HG02981 (cell line): Measurements from ENCODE around the gene VENTX.
"Not testable (repeated sequence)": the region's sequence is repeated elsewhere in the genome, so short reads cannot be mapped to it uniquely, and the experiment has no call there.

Source experiments
- ATAC-seq: cut with Tn5 transposase; IDR thresholded peaks from one replicate; pipeline ENCODE4 v1.9.1; 2021; ENCODE audit warnings: mild to moderate bottlenecking, moderate library complexity; ENCODE audit not compliant: unreplicated experiment

VENTX gene

DNA sequence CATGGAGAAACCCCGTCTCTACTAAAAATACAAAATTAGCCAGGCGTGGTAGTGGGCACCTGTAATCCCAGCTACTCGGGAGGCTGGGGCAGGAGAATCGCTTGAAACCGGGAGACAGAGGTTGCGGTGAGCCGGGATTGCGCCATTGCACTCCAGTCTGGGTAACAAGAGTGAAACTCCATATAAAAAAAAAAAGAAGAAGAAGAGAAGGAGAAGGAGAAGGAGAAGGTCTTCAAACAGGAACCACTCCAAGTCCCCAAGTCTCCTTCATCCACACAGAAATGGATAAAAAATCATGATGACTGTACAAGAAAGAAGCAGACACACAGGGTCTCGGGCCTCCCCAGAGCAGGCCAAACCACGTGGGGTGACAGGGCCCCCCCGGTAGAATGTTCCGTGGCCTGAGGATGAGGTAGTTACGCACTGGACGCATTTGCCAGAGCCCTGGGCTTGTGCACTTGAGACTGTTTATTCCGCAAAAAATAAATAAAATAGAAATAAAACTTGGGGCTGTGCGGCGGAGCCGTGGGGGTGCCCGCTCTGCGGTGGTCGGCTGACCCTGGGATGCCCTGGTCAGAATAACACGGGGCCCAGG, 15.8 kb downstream of the VENTX start:
- no peak for ATAC-seq

GRCh38 chr10:133254421-133255120, 16.9 kb downstream of the VENTX start:
- ATAC-seq = no peak

DNA sequence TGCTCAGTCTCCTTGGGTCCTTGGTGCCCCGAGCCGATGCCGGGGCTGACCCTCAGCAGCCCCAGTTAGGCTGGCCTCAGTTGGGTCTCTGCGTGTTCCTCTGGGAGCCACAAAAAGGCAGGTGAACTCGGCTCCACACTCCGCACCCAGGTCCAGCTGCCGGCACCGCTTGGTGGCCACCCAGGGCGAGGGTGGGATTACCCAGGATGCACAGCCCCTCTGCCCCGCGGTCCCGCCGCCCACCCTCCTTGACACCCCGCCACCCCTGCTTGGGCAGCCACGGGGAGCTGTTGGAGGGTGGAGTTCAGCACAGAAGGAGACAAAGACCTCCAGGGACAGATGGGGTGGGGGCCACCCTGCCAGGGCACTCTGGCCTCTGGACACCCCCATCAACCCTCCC, 17.7 kb downstream of the VENTX start:
- no peak for ATAC-seq

GRCh38 chr10:133257489-133258065, 19.9 kb downstream of the VENTX start:
- ATAC-seq = no peak

DNA sequence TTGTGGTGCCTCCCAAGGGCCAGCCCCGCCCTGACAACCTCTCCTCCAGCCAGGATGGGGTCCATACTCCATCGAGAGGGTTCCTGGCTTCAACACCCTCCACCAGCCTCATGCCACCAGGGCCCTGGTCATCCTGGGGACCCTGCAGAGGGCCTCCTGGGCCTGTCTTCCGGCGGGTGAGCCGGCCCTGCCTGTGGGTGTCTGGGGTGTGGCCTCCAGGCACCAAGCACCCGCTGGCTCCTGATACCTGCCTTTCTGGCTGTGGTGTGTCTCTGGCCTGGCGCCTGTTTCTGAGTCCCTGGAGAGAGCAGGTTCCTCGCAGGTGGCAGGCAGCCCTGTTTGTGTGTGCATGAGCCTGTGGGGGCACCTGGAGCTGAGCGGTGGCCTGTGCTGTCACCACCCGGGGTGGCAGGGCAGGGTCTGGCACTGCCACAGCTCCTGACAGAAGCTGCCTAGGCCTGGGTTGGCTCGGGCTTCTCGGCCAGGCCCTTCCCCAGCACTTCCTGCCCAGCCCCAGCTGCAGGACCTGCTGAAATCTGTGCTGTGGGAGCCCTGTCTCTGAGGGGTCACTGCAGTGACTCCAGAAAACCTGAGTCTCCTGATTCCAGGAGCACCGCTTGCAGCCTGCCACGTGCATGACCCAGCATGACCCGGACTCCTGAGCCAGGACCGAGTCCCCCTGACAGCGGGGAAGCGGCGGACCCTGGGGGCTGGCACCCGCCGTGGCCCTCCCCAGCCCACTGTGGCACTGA, 20.6 kb downstream of the VENTX start:
- ATAC-seq = no peak

DNA sequence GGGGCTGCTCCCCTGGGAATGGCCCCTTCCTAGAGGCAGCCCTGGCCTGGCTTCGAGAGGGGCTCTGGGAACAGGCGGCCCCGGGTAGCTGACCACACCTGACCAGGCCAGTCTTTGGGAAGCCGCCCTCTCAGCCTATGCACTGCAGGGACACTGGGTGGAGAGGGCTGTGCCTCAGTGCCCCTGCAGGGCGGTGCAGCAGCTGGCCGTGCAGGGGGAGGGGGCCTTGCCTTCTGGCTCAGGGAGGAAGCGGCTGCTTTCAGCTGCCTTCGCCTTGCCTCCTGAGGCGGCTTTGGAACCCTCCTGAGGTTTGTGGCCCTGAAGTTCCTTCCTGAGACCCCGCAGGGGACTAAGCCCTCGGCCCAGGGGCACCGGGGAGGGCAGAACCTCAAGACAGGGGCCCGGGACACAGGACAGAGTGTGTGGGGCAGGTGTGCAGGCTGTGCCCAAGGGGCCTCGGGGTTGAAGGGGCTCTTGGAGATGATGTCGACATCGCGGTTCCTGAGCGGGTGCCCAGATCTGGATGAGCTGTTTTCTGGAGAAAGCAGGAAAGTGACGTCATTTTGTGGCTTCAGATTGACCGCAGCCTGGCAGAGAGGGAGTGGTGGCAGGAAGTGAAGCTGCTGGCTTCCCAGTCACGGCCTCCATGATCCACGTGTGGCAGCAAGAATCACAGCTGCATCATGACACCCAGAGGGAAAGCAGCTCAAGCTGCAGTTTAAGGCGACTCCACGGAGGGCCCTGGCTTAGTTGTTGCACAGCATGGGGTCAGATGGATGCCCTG, 21.4 kb downstream of the VENTX start:
- ATAC-seq = no peak

- ATAC-seq = no peak
Measured at GRCh38 chr10:133259602-133259989, 21.9 kb downstream of the VENTX start.

DNA sequence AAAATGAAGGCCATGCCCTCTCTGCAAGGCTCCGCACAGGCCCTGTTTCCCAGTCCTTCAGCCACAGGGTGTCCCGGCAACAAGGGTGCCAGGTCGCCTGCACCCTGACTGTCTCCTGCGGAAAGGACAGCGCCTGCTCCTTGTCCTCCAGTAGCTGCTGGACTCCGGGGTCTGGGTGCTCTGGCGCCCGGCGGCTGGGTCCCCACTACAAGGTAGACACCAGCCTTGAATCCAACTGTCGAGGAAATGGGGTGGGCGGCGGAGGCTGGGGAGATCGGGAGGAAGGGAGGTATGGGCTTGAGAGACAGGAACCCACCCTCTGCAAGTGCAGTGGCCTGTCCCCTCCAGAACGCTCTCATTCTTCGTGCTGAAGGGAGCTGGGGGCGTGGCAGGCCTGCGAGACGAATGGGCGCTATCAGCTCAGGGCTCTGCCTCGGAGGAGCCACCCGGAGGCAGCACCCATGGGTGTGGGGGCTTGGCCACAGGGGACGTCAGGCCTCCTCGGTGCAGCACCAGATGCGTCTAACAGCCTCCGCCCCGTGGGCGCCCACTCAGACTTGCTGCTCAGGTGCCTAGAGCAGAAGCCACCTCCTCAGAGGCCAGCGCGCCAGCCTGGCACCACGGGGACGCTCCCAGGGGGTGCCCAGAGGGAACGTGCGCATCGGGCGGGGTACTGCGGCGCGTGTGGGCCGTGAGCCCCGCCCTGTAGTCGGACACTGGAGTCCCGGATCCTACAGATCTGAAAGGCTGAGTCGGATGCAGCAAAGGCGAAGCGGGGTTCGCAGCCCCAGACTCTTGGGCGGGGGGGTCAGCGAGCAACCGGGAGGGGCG, 23.5 kb downstream of the VENTX start:
- peak; percentile 45 for ATAC-seq

DNA sequence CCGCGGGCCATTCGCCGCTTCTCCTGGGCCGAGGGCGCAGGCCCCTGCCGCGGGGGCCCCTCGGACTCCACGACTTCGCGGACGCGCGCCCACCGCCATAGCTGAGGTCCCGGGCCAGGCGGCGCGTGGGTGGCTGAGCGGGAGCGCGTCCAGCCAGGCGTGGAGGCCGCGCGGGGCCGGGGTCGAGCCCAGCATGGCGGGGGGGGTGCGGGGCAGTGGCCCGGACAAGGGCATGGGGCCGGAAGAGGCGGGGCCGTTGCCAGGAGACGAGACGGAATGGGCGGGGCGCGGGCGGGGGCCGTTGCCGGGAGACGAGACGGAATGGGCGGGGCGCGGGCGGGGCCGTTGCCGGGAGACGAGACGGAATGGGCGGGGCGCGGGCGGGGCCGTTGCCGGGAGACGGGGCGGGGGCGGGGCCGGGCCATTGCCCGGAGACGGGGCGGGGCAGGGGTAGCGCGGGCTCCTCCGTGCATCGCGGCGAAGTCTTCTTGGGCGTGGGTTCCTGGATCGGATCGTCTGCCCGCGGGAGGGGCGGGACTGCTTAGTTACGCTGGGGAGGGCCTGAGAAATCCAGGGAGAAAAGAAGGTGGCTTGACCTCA, 24.2 kb downstream of the VENTX start:
- peak; percentile 50 for ATAC-seq

DNA sequence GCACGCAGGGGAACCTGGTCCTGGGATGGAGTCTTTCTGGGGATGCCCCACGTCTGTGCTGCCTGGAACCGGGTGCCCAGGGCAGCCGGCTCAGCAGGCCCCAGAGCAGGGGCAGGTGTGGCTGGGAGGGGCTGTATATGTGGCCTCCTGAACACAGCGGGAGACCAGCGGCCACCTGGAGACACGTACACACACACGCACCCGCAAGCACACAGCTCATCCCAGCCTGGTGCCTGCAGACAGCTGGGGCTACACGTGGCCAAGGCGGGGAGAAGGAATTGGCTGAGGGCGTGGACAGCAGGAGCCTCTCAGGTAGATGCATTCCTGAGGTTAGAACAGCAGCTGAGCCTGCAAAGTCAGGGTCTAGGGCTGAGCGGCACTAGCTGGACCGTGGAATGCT, 25.0 kb downstream of the VENTX start:
- no peak for ATAC-seq

GRCh38 chr10:133263674-133264073, 26.0 kb downstream of the VENTX start:
- ATAC-seq = no peak

DNA sequence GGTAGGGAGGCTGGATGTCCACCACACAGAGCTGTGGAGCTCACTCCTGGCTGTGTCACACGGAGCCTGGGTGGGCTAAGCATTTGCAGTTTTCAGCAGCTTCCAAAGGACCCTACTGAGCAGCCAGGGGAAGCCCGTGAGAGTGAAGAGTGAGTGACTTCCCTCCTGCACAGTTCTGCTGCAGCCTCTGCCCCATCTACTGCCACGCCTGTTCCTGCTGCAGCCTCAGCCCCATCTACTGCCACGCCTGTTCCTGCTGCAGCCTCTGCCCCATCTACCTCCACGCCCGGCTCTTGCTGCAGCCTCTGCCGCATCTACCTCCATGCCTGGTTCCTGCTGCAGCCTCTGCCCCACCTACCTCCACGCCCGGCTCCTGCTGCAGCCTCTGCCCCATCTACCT, 26.8 kb downstream of the VENTX start:
- ATAC-seq = no peak

GRCh38 chr10:133265052-133265451, 27.4 kb downstream of the VENTX start:
- not testable (repeated sequence) for ATAC-seq

- no peak for ATAC-seq
Measured at GRCh38 chr10:133266056-133266795, 28.6 kb downstream of the VENTX start.

GRCh38 chr10:133267293-133267692, 29.6 kb downstream of the VENTX start:
- ATAC-seq = no peak

GRCh38 chr10:133267829-133268228, 30.2 kb downstream of the VENTX start:
- ATAC-seq = no peak

GRCh38 chr10:133268532-133268931, 30.9 kb downstream of the VENTX start:
- no peak for ATAC-seq

- ATAC-seq = no peak
Measured at GRCh38 chr10:133269367-133269766, 31.7 kb downstream of the VENTX start.

GRCh38 chr10:133270204-133270603, 32.5 kb downstream of the VENTX start:
- no peak for ATAC-seq
